Thyroid gland (tissue), 4 donors: ENCODE measurements around the gene PLEKHA3.

ENCODE experiments used
- CTCF ChIP-seq, 6 experiments: fragments of 200-600 bp in 3 of 6; fragments of 450-650 bp in 3 of 6; sonication (generic) in 3 of 6; IDR thresholded peaks; one replicate each; pipeline ENCODE4 v1.5.1; 2016 to 2019; ENCODE audit warnings: antibody characterized with exemption in 6 of 6, mild to moderate bottlenecking in 2 of 6, inconsistent platforms in 1 of 6, moderate library complexity in 1 of 6
- POLR2A ChIP-seq, 2 donors: fragments of 450-650 bp; IDR thresholded peaks; one replicate each; pipeline ENCODE4 v1.6.1; 2017; ENCODE audit warnings: antibody characterized with exemption in 2 of 2, mild to moderate bottlenecking in 2 of 2, moderate library complexity in 1 of 2

GRCh38 chr2:178469219-178469849, 10.9 kb upstream of the PLEKHA3 start:
- TF ChIP-seq CTCF (IDR thresholded peaks at IDR 0.05) (no peak), POLR2A (IDR thresholded peaks at IDR 0.05) (no peak)
